HG02938 (cell line): ENCODE measurements around the gene MAP2K3.
"Not testable (repeated sequence)": the region's sequence is repeated elsewhere in the genome, so short reads cannot be mapped to it uniquely, and the experiment has no call there.

Experiments used
- ATAC-seq: cut with Tn5 transposase; IDR thresholded peaks from one replicate; pipeline ENCODE4 v1.9.1; 2021; ENCODE audit warnings: mild to moderate bottlenecking, moderate library complexity; ENCODE audit not compliant: unreplicated experiment

Gene MAP2K3

DNA sequence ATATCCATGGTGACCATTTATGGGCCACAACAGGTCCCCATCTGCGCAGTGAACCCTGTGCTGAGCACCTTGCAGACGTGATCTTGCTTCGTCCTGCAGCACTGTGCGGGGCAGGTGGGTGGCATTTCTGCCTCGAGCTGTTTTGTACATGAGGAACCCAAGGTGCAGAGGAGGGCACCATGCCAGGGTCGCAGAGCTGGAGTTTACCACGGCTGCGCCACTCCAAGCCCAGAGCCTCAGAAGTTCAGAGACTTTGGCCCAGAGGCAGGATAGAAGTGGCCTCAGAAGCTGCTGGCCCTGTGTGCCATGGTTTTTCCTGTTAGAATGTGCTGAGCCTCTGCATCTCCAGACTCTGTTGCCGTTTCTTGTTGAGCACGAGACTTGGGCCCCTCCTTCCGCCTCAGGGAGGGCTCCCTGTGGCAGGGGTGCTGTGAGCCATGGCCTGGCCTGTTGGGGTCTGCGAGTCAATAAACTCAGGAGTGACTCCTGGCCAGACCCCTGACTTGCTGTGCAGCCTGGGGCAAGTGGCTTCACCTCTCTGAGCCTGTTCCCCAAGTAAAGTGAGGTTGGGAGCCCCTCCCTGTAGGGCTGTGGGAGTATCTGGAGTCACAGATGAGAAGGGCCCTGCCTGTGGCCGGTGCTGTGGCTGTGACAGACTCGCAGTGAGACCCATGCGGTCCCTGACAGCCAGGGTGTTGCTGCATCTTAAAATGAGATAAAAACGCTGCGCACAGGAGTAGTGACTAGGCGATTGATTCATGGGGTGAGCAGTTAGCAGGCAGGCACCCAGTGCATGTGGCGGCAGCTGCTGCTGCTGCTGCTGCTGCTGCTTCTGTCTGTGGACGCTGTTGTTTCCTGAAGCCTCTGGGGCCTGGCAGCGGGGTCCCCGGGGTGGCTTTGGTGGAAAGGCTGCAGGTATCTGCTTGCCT lies 11.8 kb downstream of the MAP2K3 start:
- ATAC-seq: no peak

GRCh38 chr17:21297026-21297520 lies 12.6 kb downstream of the MAP2K3 start:
- ATAC-seq: no peak

- no peak for ATAC-seq
Observed at GRCh38 chr17:21297597-21297996, 13.1 kb downstream of the MAP2K3 start.

DNA sequence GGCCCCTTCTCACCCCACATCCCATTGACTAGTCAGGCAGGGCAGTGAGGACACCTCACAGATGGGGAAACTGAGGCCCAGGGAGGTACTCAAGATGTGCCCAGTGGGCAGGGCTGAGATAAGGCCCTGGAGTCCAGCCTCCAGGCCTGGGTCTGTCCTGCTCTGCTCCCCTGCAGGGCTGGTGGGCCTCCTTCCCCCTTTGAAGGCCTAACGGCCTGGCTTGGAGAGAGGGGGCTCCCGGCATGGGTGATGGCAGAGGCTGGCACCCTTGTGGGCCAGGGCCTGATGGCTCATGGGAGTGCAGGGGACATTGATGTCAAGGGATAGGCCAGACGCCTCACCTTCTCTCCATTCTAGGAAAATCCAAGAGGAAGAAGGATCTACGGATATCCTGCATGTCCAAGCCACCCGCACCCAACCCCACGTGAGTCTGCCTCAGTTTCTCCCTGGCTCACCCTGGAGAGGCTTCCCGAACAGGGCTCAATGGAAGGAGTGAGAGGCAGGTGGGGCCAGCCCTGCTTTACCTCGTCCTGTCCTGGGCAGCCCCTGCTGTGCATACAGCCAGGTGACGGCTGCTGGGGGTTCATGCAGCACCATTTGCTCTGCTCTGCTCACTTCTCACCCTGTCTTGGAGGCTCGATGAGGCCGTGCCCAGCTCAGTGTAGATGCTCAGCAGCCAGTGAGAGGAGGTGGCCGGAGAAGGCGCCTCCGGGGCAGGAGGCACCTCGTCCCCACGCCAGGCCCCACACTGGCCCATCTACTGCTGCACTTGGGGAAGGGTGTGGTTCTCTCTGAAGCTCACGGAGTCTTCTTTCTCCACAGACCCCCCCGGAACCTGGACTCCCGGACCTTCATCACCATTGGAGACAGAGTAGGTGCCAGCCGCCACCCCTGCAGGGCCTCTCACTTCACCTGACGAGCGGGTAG lies 13.8 kb downstream of the MAP2K3 start:
- ATAC-seq: no peak

- no peak for ATAC-seq
Observed at GRCh38 chr17:21298983-21299519, 14.5 kb downstream of the MAP2K3 start.

GRCh38 chr17:21299981-21300600 lies 15.6 kb downstream of the MAP2K3 start:
- no peak for ATAC-seq

DNA sequence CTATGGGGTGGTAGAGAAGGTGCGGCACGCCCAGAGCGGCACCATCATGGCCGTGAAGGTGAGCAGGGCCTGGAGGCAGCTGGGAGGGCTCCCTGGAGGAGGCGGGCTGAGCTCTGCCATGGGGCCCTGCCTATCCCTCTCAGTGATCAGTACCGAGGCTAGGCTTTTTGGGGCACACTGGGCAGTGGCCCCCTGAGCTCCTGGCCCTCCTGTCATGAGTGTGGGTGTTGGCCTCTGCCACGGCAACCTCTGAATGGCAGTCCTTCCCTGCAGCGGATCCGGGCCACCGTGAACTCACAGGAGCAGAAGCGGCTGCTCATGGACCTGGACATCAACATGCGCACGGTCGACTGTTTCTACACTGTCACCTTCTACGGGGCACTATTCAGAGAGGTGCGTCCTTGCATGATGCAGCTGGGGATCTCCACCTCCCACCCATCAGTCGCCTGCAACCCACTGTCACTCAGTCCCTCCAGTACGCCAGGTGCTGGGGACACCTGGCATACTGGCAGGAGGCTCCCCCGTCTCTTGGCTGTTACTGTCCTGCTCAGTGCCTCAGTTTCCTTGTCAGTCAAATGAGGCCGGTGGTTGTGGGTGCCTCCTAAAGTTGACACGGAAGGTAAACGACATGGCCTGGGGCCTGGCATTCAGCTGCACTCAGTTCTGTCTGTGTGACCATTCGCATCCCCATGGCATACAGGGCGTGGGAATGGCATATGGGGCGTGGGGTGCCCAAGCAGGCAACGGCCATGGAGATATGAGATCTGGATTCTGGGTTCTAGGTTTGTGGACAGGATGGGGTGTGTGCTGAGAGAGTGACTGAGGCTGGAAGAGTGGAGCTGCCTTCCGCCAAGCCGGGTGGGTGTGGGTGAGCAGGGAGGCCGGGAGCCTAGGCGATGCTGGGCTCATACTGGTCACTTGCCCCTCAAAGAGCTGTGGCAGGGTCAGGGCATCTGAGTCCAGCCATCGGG lies 16.4 kb downstream of the MAP2K3 start:
- no peak for ATAC-seq

DNA sequence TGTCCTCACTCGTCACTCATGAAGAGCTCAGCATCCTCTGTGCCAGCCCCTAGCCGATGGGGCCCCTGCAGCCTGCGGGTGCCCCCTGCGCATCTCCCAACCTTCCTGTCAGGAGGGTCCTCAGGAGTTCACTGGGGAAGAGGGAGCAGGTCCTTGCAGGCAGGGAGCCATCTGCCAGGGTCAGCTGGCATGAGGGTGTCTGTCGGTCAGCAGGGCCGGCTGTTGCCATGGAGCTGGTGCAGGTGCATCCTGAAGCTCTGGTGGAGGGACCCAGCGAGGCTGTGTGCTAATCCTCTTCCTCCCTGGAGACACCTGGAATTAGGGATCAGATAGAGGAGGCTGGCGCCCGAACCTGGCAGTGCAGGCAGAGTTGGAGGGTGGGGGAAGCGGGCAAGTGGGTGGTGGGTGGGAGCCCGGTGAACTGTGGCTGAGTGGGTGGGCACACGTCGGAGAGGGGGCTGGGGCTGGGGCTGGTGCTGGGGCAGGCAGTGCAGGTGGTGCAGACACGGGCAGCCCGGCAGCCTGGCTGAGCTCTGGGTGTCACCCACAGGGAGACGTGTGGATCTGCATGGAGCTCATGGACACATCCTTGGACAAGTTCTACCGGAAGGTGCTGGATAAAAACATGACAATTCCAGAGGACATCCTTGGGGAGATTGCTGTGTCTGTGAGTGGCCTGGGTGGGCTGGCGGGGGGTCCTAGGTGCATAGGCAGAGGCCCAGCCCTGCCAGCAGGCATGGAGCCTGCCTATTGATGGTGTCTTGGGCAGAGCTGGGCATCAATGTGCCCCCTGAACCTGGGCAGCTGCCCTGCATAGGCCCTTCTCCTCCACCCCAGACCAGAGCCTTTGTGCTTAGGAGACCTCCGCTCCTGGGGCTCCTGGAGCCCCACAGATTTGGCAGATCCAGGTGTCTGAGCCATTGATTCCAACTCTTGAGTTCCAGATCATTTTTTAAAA lies 17.4 kb downstream of the MAP2K3 start:
- ATAC-seq: no peak

- no peak for ATAC-seq
Observed at GRCh38 chr17:21302711-21303425, 18.4 kb downstream of the MAP2K3 start.

GRCh38 chr17:21303441-21304065 lies 19.0 kb downstream of the MAP2K3 start:
- no peak for ATAC-seq

DNA sequence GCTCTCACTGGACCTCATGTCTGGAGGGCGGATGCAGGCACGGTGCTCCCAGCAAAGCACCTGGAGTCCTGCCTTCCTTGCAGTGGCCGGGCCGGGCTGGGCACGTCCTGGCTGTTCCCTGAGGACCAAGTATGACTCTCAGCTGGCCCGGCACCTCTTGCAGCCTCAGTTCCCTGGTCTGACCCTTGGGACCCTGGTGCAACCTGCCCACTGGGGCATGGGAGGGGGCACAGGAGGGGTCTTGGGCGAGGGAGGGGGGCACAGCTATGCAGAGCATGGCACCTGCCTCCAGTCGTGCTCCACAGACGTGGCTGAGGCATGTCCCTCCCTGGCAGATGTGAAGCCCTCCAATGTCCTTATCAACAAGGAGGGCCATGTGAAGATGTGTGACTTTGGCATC lies 19.6 kb downstream of the MAP2K3 start:
- ATAC-seq: no peak

DNA sequence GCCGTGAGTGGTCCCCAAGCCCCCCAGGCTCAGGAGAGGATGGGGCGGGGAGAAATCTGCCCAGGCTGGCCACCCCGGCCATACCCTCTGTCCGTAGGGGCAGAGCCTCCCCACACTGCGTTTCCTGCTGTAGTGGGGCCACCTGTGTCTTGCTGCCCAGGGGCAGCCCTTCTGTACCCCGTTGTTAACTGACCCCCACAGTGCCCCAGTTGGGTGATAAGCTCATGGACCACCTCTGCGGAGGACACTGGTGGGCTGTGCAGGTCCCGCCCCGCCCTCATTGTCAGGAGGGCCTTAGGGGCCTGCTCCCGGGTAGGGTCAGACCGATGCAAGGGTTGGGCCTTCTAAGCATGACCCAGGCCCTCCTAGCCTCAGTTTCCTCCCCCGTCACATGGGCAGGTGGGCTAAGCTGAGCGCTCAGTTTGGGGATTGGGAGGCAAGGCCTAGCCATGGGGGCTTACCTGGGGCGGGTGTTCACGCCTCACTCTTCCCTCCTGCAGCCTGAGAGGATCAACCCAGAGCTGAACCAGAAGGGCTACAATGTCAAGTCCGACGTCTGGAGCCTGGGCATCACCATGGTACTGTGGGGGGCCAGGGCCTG lies 20.1 kb downstream of the MAP2K3 start:
- not testable (repeated sequence) for ATAC-seq

- ATAC-seq: not testable (repeated sequence)
Observed at GRCh38 chr17:21305431-21306180, 21.1 kb downstream of the MAP2K3 start.

DNA sequence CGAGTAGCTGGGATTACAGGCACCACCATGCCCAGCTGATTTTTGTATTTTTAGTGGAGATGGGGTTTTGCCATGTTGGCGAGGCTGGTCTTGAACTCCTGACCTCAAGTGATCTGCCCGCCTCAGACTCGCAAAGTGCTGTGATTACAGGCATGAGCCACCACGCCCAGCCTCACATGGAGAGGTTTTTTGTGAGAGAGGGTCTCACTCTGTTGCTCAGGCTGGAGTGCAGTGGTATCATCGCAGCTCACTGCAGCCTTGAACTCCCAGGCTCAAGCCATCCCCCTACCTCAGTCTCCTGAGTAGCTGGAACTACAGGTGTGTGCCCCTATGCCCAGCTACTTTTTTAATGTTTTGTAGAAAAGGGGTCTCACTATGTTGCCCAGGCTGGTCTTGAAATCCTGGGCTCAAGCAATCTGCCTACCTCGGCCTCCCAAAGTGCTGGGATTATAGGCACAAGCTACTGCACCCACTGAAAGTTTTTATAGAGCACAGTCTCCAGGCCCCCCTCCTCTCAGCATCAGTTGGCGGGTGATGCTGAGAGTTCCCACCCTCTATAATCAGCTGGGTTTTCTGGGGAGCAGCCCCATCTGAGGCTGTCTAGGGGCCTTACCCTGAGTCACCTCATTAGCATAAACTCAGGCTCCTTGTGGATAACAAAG lies 22.2 kb downstream of the MAP2K3 start:
- not testable (repeated sequence) for ATAC-seq

GRCh38 chr17:21307273-21307625 lies 22.7 kb downstream of the MAP2K3 start:
- ATAC-seq: not testable (repeated sequence)

DNA sequence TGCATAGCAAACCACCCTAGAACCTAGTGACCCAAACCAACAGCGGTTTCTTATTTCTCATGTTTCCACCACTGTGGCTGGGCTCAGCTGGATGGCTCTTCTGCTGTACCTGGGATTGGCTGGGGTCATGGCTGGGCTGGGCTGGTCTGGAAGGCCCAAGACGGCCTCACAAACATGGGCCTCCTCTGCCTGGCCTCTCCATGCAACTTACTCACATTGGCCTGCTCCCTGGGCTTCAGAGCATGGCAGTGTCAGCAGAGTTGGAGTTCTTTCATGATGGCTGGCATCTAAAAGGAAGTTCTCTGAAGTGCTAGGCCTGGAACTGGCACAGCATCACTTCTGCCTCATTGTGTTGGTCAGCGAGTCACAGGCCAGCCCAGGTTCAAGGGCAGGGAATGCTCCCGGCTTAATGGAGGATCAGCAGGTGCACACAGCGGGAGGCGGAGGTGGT lies 24.4 kb downstream of the MAP2K3 start:
- not testable (repeated sequence) for ATAC-seq
